GM21528 (cell line): Measurements from ENCODE around the gene IQCB1.
"Not testable (repeated sequence)": the region's sequence is repeated elsewhere in the genome, so short reads cannot be mapped to it uniquely, and the experiment has no call there.

ENCODE experiments used
- ATAC-seq: cut with Tn5 transposase; IDR thresholded peaks from one replicate; pipeline ENCODE4 v1.9.1; 2021; ENCODE audit warnings: mild to moderate bottlenecking, moderate library complexity; ENCODE audit not compliant: unreplicated experiment, low FRiP score

Gene IQCB1

GRCh38 chr3:121834671-121835464, at the start of gene IQCB1, which contains the start of gene EAF2:
IQCB1 (minus strand) TSS chr3:121835060; CDS start chr3:121828960, 6,100 bp downstream.
EAF2 (plus strand) TSS chr3:121835209; CDS start chr3:121835286, 77 bp downstream.
- peak; percentile 97 for ATAC-seq

GRCh38 chr3:121883507-121883906, 48.6 kb upstream of the IQCB1 start:
- ATAC-seq = no peak

- ATAC-seq = no peak
Observed at GRCh38 chr3:121878411-121878810, 43.6 kb upstream of the IQCB1 start.

GRCh38 chr3:121871430-121871829, 36.6 kb upstream of the IQCB1 start:
- ATAC-seq = no peak

GRCh38 chr3:121870717-121871116, 35.9 kb upstream of the IQCB1 start:
- ATAC-seq = no peak

GRCh38 chr3:121869736-121870135, 34.9 kb upstream of the IQCB1 start:
- no peak for ATAC-seq

- no peak for ATAC-seq
Observed at GRCh38 chr3:121863801-121864200, 28.9 kb upstream of the IQCB1 start.

- ATAC-seq = not testable (repeated sequence)
Observed at GRCh38 chr3:121863247-121863646, 28.4 kb upstream of the IQCB1 start.

GRCh38 chr3:121857778-121858177, 22.9 kb upstream of the IQCB1 start:
- ATAC-seq = not testable (repeated sequence)

- no peak for ATAC-seq
Observed at GRCh38 chr3:121855555-121855954, 20.7 kb upstream of the IQCB1 start.

GRCh38 chr3:121852256-121852655, 17.4 kb upstream of the IQCB1 start:
- no peak for ATAC-seq

GRCh38 chr3:121844892-121845291, 10.0 kb upstream of the IQCB1 start:
- no peak for ATAC-seq

GRCh38 chr3:121839962-121840361, 5.1 kb upstream of the IQCB1 start:
- no peak for ATAC-seq

- ATAC-seq = no peak
Observed at GRCh38 chr3:121836481-121836880, 1.6 kb upstream of the IQCB1 start.

GRCh38 chr3:121836064-121836463, 1.2 kb upstream of the IQCB1 start:
- ATAC-seq = no peak

GRCh38 chr3:121835465-121835801, 573 bp upstream of the IQCB1 start:
- peak; percentile 28 for ATAC-seq

- peak; percentile 1 for ATAC-seq
Observed at GRCh38 chr3:121834157-121834670, 646 bp downstream of the IQCB1 start.

GRCh38 chr3:121822973-121823372, 11.9 kb downstream of the IQCB1 start:
- ATAC-seq = no peak

- no peak for ATAC-seq
Observed at GRCh38 chr3:121821421-121822199, 13.2 kb downstream of the IQCB1 start.

- ATAC-seq = no peak
Observed at GRCh38 chr3:121819236-121819635, 15.6 kb downstream of the IQCB1 start.

GRCh38 chr3:121818578-121818977, 16.3 kb downstream of the IQCB1 start:
- no peak for ATAC-seq
